Stomach (tissue), 4 donors: ENCODE measurements around the gene NPAS3.

Source experiments
- POLR2AphosphoS5 ChIP-seq, 3 donors: sonication (generic); formaldehyde crosslinking; IDR thresholded peaks; one replicate each; pipeline ENCODE4 v1.6.1; 2016; ENCODE audit warnings: antibody characterized with exemption in 3 of 3
- TF ChIP-seq, protein P1 (sequence below), 7 experiments: fragments of 450-650 bp in 4 of 7; fragments of 200-600 bp in 3 of 7; sonication (generic) in 3 of 7; IDR thresholded peaks; one replicate each; pipeline ENCODE4 v1.5.1; 2016 to 2019; ENCODE audit warnings: antibody characterized with exemption in 7 of 7, control low read depth in 2 of 7, mild to moderate bottlenecking in 1 of 7

GRCh38 chr14:33762161-33762851 is 823.6 kb downstream of the NPAS3 start:
- TF ChIP-seq, protein P1, sequence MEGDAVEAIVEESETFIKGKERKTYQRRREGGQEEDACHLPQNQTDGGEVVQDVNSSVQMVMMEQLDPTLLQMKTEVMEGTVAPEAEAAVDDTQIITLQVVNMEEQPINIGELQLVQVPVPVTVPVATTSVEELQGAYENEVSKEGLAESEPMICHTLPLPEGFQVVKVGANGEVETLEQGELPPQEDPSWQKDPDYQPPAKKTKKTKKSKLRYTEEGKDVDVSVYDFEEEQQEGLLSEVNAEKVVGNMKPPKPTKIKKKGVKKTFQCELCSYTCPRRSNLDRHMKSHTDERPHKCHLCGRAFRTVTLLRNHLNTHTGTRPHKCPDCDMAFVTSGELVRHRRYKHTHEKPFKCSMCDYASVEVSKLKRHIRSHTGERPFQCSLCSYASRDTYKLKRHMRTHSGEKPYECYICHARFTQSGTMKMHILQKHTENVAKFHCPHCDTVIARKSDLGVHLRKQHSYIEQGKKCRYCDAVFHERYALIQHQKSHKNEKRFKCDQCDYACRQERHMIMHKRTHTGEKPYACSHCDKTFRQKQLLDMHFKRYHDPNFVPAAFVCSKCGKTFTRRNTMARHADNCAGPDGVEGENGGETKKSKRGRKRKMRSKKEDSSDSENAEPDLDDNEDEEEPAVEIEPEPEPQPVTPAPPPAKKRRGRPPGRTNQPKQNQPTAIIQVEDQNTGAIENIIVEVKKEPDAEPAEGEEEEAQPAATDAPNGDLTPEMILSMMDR (IDR thresholded peaks at IDR 0.05), result no peak
- TF ChIP-seq POLR2AphosphoS5 (IDR thresholded peaks at IDR 0.05), result no peak
